DND-41 (cell line): ENCODE data around the gene OR2W1.

Experiments
- ATAC-seq: fragments of 200-7000 bp; cut with Tn5 transposase; 3 replicates; pipeline ENCODE4 v1.9.1; 2021; ENCODE audit warnings: low read depth; ENCODE audit not compliant: insufficient read depth
- DNase-seq: peaks from one replicate; pipeline ENCODE4 v3.0.0-alpha.2; 2020
- H2AFZ ChIP-seq: 2 replicates; pipeline ENCODE4 v1.6.0; 2012; ENCODE audit warnings: low read depth, low read length
- H3K27ac ChIP-seq: 2 replicates; pipeline ENCODE4 v1.5.1; 2012; ENCODE audit warnings: low read length, inconsistent platforms
- H3K27me3 ChIP-seq: fragments of 200-600 bp; sonication (generic); 2 replicates; pipeline ENCODE4 v1.6.0; 2012; ENCODE audit warnings: low read length, mild to moderate bottlenecking, inconsistent platforms; ENCODE audit not compliant: insufficient read depth, poor library complexity
- H3K36me3 ChIP-seq: 2 replicates; pipeline ENCODE4 v1.5.1; 2012; ENCODE audit warnings: low read length, inconsistent platforms; ENCODE audit not compliant: insufficient read depth
- H3K4me1 ChIP-seq: 2 replicates; pipeline ENCODE4 v1.5.1; 2012; ENCODE audit warnings: mild to moderate bottlenecking, low read length; ENCODE audit not compliant: insufficient read depth
- H3K4me2 ChIP-seq: 2 replicates; pipeline ENCODE4 v1.6.0; 2012; ENCODE audit warnings: mild to moderate bottlenecking, moderate library complexity, low read length, inconsistent platforms; ENCODE audit not compliant: insufficient read depth
- H3K4me3 ChIP-seq, 2 experiments: fragments of 200-600 bp in 1 of 2; shearing (Covaris generic) in 1 of 2; 2 replicates each; pipeline ENCODE4 v1.5.1; 2012 to 2016; ENCODE audit warnings: inconsistent platforms in 2 of 2, low read length in 2 of 2, mild to moderate bottlenecking in 2 of 2, low read depth in 1 of 2, moderate library complexity in 1 of 2
- H3K79me2 ChIP-seq: 2 replicates; pipeline ENCODE4 v1.6.0; 2012; ENCODE audit warnings: low read length, inconsistent platforms; ENCODE audit not compliant: insufficient read depth
- H3K9ac ChIP-seq: 2 replicates; pipeline ENCODE4 v1.6.0; 2012; ENCODE audit warnings: low read depth, mild to moderate bottlenecking, inconsistent platforms, low read length, moderate library complexity
- H3K9me3 ChIP-seq: 2 replicates; pipeline ENCODE4 v1.5.1; 2012; ENCODE audit warnings: low read length, moderate library complexity, mild to moderate bottlenecking, inconsistent platforms; ENCODE audit not compliant: insufficient read depth, severe bottlenecking
- H4K20me1 ChIP-seq: 2 replicates; pipeline ENCODE4 v1.6.0; 2012; ENCODE audit warnings: low read length; ENCODE audit not compliant: insufficient read depth
- CTCF ChIP-seq: IDR thresholded peaks from 2 replicates; pipeline ENCODE4 v1.5.1; 2012; ENCODE audit warnings: borderline replicate concordance, low read length, moderate library complexity, mild to moderate bottlenecking; ENCODE audit not compliant: poor library complexity, severe bottlenecking; ENCODE audit errors: extremely low read depth
- EZH2 ChIP-seq: IDR thresholded peaks from 3 replicates; pipeline ENCODE4 v1.6.1; 2012; ENCODE audit warnings: borderline replicate concordance, low read depth, mild to moderate bottlenecking, moderate library complexity, low read length, inconsistent platforms; ENCODE audit not compliant: severe bottlenecking

Gene OR2W1

DNA sequence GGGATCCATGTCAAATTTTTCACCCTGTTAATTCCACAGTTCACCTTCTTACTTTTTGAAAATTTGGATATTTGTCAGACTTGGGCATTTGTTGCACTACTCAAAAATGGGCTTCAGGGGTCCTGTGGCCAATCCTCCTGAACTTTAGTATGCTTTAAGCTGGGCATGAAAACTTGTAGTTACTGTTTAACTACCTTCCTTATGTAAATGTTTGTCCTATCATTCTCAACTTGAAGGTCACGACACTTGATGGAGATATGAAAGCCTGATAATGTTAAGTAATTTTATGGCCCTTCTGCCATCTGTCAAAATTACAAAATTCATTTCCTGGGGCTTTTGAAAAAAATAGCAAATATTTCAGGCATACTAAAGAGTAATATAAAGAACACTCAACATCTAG is 35.6 kb downstream of the OR2W1 start:
- H3K4me3 ChIP-seq = no peak overlapping the region
- ATAC-seq (no peak), DNase-seq (no peak)
- no peaks in the 10 kb centered on the region for H3K79me2 ChIP-seq
- no peaks in the 10 kb centered on the region for H4K20me1 ChIP-seq
- H3K36me3 ChIP-seq = no peaks in the 10 kb centered on the region
- no peak overlapping the region for H3K9ac ChIP-seq
- H3K4me1 ChIP-seq = no peaks in the 10 kb centered on the region
- H3K27me3 ChIP-seq = peaks cover 18% of the 10 kb centered on the region
- H3K4me2 ChIP-seq = no peak overlapping the region
- H2AFZ ChIP-seq = no peak overlapping the region
- H3K27ac ChIP-seq = no peak overlapping the region
- H3K9me3 ChIP-seq = no peaks in the 10 kb centered on the region
- no peak for TF ChIP-seq CTCF
- no peak for TF ChIP-seq EZH2

DNA sequence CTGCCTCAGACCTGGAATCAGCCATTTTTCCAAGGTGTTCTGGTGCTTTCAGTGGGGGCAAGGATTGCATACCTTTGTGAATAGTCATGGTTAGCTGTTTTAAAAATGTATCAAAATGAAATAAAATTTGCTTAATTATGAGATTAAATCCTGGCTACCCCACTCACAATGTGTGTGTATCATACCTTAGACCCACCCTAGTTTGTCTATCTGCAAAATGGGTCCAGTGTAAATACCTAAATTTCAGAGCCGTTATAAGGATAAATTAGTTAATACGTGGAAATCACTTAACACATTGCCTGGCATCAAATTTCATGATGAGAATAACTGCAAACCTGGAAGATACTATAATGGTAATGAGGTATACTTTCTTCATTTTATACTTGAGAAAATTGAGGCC is 36.9 kb downstream of the OR2W1 start:
- no peak overlapping the region for H3K4me3 ChIP-seq
- H3K27me3 ChIP-seq = peaks cover 22% of the 10 kb centered on the region
- H3K9ac ChIP-seq = no peak overlapping the region
- no peak overlapping the region for H3K4me2 ChIP-seq
- H3K79me2 ChIP-seq = no peaks in the 10 kb centered on the region
- no peaks in the 10 kb centered on the region for H3K9me3 ChIP-seq
- no peak overlapping the region for H3K27ac ChIP-seq
- H3K4me1 ChIP-seq = no peaks in the 10 kb centered on the region
- no peak for TF ChIP-seq CTCF
- no peak for TF ChIP-seq EZH2
- no peak for DNase-seq
- no peaks in the 10 kb centered on the region for H3K36me3 ChIP-seq
- H4K20me1 ChIP-seq = no peaks in the 10 kb centered on the region
- no peak overlapping the region for H2AFZ ChIP-seq
- no peak for ATAC-seq

GRCh38 chr6:29005183-29005885 is 39.6 kb downstream of the OR2W1 start, which contains the start of gene ZNF311:
Gene ZNF311, minus strand, starts transcription at chr6:29005315. Its CDS starts 1,361 bp downstream, at chr6:29003954.
- H3K9ac ChIP-seq = no peak within 1 kb of the TSS
- no peak for TF ChIP-seq EZH2
- no peak for TF ChIP-seq CTCF

More at GRCh38 chr6:29005183-29005885, 39.6 kb downstream of the OR2W1 start, which contains the start of gene ZNF311:
- H3K4me1 ChIP-seq = no peaks in the 10 kb centered on the region
- H2AFZ ChIP-seq = no peak within 1 kb of the TSS
- no peaks in the 10 kb centered on the region for H3K9me3 ChIP-seq
- H4K20me1 ChIP-seq = no peaks in the 10 kb centered on the region
- no peak within 1 kb of the TSS for H3K4me2 ChIP-seq
- DNase-seq (no peak), ATAC-seq (no peak)
- no peak within 1 kb of the TSS for H3K27ac ChIP-seq
- H3K27me3 ChIP-seq = peaks cover 13% of the 10 kb centered on the region
- no peaks in the 10 kb centered on the region for H3K79me2 ChIP-seq
- H3K4me3 ChIP-seq = no peak within 1 kb of the TSS
- no peaks in the 10 kb centered on the region for H3K36me3 ChIP-seq
